GM21360 (cell line): Measurements from ENCODE around the gene TTC6.
"Not testable (repeated sequence)": the region's sequence is repeated elsewhere in the genome, so short reads cannot be mapped to it uniquely, and the experiment has no call there.

ENCODE experiments used
- ATAC-seq: cut with Tn5 transposase; IDR thresholded peaks from one replicate; pipeline ENCODE4 v1.9.1; 2021; ENCODE audit warnings: mild to moderate bottlenecking, moderate library complexity; ENCODE audit not compliant: unreplicated experiment

The TTC6 gene, protein sequence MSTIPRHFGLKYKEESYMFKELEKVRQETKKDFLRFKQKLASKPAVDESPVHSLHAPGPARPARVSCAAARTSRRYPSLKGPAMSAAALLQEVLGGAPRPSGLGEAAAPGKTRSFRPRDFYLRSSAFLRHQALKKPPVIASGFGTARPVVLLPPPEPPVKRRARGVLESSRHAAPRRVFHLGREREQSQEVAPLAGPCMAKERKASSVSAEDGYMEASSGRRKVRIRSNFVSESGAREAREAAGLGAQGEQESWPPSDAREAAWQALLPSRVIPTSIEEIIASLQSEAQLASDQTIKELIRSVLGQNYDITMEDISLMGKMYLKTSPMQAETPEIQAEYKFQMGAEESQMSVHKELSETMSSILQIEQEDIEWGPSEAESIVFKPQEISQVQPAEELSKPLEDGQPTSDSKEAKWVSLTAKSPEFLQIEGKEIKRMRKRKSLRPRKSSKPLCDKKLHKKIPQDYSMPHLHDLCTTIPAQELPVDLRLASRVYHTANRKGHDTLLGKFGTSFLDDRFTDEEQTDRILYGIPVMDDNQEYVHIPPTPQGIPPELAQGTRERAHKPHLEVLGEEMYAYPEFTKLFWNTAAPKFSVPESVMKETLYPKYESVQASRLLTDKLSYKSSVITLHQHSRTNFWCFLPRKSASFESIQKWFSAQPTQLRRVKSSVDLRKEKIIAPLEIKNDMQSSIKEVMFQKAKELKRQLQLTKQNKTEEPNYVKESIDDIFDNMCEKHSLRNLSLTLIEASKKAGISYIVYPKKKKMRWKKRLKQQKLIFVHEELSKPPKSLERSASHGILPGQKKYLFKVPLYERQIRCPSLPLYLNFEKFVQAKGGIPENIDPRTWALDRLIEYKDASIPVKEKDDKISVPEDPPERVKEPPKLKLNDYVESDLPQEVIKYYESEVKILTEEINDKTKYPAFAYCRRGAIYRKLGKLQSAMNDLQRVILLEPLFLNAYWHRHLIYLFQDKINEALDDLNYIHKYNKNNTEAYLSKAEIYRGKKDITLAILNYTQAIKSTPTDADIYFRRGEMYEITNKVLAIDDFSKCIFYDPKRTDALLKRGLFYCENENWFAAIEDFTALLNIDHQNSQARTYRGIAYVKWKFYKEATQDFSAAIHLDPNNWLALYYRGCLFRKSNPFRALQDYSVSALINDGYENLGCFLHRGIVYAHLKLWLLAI (N-terminal part only)

DNA sequence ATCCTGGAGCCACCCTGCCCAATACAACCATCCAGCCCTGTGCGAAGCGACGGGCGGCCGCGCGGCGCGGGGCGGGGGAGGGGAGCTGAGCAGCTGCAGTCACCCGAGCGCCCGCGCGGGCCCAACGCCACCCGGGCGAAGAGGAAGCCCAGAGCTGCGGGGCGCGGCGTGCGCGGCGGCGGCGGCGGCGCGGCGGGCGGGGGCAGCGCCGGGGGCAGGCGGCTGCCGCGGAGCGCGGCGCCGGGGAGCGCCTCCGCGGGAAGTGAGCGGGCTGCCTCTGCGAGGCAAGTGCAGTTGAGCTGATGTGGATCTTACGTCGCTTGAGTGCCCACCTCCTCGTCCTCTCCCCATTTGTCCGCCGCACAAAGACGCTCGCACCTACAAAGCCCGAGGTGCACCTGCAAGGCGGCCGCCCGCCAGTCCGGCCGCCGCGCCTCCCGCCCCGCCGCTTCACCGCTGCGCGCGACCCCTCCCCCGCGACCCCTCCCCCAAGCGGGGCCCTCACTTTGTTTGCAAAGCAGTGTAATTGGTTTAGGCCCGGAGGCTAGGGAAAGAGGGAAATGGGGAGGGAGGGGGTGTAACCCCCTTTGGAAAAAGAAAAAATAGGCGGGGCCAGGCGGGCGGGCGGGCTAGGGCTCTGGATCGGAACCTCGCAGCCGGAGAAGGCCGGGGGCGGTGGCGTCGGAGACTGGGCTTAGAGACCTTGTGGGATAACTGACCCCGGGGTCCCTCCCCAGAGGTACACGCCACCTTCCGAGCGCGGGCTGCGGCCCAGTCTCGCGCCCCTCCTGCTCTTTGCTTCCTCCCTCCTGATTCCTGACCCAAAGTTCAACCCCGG lies at the start of gene TTC6, which contains the start of gene FOXA1:
TSS of gene TTC6 (plus strand) at position 659 of the 838 bp plus-strand sequence. CDS start 26,436 bp downstream, outside the sequence.
TSS of gene FOXA1 (minus strand) at position 279 of the 838 bp plus-strand sequence. CDS start at position 2, 277 bp downstream.
- no peak for ATAC-seq

DNA sequence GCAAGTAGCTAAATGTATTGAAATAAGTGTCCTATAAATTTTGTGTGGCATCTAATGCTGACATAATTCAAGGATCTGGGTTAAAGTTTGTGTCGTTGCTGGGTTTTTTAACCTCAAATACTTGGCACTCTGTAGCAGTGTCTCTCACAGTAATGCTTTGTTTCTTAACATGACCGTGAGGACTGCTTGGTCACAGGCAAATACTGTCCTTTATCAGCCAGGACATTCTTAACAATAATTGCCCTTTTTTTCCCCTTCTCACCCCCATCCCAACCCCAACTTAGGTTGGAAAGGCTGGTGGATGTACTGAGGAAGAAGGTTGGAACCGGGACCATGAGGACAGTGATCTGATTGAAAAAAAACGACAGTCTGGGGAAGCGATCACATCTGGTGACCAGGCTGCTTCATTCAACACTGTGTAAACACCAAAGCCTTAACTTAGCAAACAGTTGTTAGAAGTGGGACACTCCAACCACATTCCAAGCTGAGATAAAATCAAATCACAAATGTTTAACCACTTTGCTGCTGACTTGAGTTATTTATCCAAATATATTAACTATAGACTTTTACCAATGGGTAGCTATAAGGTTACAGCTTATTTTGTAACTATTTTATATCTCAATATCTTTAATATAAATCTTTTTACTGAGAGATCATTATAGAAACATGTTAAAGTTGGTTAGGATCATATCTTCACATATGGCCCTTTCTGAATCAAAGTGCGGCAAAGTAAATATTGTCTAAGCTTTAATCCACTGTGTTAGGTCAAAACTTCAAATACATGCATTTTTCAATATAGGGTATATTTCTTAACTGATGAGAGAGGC lies 48.6 kb upstream of the TTC6 start:
- no peak for ATAC-seq

DNA sequence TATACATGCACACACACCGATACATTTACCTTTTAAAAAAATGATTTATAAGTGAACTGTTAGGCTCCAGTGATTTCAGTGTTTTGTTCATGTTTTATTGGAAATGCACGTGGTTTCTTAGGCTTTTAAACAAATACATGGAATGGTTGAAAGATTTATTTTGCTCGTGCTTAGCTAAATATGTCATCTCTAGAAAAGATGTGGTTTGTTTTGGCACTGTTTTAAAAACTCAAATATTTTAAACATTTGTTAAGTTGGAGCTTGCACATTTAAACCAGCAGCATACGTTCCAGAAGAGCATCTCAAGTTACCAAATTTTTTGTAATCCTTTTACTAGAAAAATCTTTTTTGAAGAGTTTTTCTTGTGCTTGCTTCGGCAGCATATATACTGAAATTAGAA lies 44.9 kb upstream of the TTC6 start:
- no peak for ATAC-seq

DNA sequence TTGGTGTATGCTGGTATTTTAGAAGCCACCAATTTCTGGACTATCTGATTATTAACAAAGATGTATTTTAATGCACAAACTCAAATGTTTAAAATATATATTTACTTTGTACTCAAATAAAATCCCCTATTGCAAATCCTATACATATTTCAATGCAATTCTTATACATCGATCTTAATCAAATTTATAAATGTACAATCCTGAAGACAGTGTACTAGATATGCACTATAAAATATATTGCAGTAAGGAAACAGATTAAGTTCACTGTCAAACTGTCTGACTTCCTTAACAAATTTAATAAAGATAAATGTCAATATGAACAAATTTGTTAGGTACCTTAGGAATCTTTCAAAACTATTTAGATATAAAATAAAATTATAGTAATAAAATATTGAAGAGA lies 44.3 kb upstream of the TTC6 start:
- ATAC-seq: no peak

DNA sequence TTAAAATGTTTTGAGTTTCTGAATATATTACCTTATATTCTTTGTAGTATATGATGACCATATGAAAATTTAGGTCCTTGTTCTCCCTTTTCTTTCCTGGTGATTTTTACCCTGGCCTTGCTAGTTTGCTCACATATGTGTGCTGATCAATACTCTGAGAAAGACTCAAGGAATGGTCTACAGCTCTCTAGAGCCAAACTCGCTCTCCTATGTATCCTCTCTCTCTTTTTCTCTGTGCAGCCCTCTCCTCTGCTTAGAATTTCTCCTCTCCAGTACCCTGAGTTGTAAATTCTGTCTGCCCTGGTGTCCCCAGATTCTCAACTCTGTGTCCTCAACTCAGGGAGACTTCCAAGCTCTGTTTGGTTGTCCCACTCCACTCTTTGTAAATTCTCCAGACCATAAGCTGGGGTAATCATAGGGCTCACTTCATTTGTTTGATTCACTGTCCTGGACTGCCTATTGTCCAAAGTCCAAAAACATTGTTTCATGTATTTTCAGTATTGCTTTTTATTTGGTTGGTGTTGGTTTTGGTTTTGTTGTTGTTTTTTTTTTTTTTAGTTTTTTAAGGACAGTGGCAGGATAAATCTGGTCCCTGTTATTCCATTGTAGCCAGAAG lies 41.4 kb upstream of the TTC6 start:
- no peak for ATAC-seq

DNA sequence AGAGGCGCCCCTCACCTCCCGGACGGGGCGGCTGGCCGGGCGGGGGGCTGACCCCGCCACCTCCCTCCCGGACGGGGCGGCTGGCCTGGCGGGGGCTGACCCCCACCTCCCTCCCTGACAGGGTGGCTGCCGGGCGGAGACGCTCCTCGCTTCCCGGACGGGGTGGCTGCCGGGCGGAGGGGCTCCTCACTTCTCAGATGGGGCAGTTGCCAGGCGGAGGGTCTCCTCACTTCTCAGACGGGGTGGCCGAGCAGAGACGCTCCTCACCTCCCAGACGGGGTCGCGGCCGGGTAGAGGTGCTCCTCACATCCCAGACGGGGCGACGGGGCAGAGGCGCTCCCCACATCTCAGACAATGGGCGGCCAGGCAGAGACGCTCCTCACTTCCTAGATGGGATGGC lies 39.8 kb upstream of the TTC6 start:
- ATAC-seq: not testable (repeated sequence)

DNA sequence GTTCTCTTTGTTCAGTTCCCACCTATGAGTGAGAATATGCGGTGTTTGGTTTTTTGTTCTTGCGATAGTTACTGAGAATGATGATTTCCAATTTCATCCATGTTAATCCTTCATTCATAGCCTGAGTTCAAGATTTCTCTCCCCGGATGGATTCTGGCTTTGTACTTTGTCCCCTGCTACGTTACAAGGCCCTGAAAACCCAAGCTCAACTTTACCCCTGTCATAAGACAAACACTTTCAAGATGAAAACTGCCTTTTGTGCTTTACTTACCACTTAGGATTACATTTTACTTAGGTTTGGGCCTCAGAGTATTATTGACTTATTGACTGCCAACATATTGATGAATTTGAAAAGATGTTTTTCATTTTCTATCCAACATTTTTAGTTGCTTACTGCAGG lies 36.7 kb upstream of the TTC6 start:
- ATAC-seq: no peak

DNA sequence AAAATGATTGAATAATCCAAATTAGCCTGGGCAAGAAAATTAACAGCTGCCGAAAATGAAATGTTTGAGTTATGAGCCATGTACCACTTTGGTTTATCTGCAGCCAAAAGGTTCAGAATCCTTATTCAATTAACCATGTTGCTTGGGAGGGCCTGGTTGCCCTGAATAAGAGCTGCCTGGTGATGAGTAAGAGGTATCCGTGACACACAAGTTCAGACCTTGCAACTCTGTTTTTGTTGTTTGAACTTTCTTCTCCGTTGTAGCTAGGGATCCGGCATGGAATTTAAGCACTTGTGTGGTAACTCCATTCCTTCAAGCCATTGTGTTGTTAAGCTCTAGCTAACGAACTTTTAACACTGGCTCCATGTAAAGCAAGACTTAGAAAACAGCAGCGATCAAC lies 36.0 kb upstream of the TTC6 start:
- no peak for ATAC-seq

DNA sequence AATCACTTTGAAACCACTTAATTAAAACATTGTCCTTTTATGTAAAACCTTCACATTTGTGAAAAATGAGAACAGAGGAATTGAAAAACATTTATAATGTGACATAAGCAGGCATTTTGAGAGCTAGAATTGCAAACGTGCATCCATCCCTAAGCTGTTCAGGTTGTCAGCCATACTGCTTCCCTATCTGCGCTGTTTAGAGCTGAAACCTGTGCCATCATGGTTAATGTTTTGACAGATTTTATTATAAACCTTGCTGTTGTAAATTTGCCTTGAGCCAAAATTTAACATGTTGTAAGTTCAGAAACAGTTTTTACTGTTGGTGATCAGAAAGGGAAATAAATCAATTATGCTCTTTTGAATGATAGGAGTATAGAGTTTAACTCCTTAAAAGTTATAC lies 32.2 kb upstream of the TTC6 start:
- ATAC-seq: no peak

DNA sequence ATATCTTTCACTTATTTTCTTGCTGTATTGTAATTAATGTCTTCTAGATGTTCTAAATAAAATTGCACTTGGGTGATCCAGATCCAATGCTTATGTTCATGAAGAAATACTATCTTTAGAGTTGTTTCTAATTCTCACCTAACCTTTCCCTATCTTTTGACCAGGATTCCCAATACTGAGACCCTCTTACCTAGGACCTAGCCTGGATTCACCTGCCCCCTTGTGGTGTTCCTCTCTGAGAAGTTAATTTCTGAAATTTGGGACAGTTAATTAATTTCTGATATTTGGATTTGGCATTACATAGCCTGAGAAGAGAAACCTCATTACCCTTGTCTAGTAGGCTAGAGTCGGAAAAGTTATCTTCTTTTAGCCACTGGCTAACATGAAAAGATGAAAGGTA lies 29.9 kb upstream of the TTC6 start:
- no peak for ATAC-seq

DNA sequence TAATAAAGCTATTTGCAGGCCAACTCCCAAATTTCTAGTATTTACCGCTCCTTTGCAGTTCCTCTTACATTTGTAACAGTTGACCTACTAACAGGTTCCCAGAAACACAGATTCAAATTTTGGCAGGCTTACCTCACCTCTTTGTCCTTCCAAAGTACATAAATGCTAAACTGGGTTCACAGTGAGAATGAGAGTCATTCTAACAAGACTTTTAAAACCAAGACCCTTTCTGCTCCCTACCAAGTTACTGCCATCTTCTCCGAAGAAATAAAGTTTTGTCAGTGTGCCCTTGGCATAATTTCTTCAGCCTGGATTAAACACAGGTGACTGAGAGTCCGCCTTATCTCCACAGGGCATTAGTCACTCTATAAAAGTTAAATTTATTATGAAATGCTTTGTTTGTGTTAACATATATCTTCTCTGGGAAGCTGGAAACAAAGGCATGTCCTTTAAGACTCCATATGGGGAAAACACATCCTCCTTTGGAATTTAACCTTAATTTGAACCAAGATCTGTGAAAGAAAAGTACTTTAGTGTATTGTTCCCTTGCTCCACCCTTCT lies 28.5 kb upstream of the TTC6 start:
- ATAC-seq: no peak

GRCh38 chr14:37569729-37570128 lies 25.7 kb upstream of the TTC6 start:
- ATAC-seq: no peak

- no peak for ATAC-seq
Observed at GRCh38 chr14:37571391-37571790, 24.0 kb upstream of the TTC6 start.

GRCh38 chr14:37573356-37573755 lies 22.1 kb upstream of the TTC6 start:
- no peak for ATAC-seq

- no peak for ATAC-seq
Observed at GRCh38 chr14:37579274-37579673, 16.2 kb upstream of the TTC6 start.

- no peak for ATAC-seq
Observed at GRCh38 chr14:37580146-37580545, 15.3 kb upstream of the TTC6 start.

DNA sequence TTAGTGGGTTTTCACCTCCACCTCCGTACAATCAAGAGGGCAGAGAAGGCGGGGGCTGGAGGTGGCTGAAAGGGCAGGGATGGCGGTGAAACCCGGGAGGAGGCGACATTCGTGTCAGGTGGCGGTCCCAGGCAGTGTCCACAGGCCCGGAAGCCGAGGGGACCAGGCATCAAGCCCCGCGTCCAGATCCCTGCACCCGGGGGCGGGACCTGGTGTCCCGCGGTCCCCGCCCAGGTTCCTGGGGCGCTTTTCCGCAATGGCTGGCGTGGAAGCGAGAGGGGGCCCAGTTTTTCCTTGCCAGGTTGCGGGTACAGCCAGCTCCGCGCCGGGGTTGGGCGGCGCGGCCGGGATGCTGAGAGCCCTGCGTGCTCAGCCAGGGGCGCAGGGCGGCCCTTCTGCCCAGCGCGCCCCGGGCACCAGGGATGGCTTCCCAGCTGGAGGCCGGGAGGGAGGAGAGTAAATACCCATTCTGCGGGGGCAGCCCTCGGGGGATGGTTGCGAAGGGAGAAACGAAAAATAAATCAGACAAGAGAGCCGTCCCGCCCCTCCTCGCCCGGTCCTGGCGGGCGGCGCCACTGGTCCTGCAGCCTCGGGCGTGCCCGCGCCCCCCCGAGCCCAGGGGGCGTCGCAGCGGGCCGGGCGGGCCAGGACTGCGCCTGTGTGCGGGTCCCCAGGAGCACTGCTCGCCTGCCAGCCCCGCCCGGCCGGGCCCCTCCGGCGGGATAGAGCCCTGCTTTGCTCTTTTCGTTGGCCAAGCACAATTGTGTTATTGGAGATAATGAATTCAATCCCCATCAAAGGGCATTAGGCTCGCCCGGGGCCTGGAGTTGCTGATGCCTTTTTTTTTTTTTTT lies 11.8 kb upstream of the TTC6 start:
- no peak for ATAC-seq
